Left cardiac atrium (tissue), 4 donors: ENCODE results near the gene BAD. TPM values are rescaled to one million over a fixed set of nuclear protein-coding genes. Genes with fewer than 3 reads are reported as not detected.

Source experiments
- ATAC-seq, 2 donors: fragments of 200-7000 bp; cut with Tn5 transposase; one replicate each; pipeline ENCODE4 v1.9.1; 2020; ENCODE audit warnings: mild to moderate bottlenecking in 2 of 2, moderate library complexity in 2 of 2
- DNase-seq: peaks from one replicate; pipeline ENCODE4 v3.0.0-alpha.2; 2020
- intact Hi-C, 2 donors: fragments of 100-400 bp; cut with DNase I; formaldehyde crosslinking; loops; one replicate each; pipeline versions ENCODE4 v1.14.1 to v1.15.1; 2022 to 2023
- total RNA-seq, 2 donors: library from RNA; stranded (reverse); fragmentation: NEBNext Ultra II Directional; extraction: Animal tissue kit (Norgen Biotek cat#: 25700); gene quantifications; one replicate each; pipeline ENCODE4 v1.2.1, GENCODE V29; 2021
- donor health status: DM: no; HTN: yes; CAD: no.
- donor health status: DM: no; HTN: yes; CAD: no; lungs with severe emphysema.
- donor health status: DM: yes; HTN: yes; CAD: no.
- donor health status: Dilated cardiomyopathy.

The BAD gene
- total RNA-seq, 2 donors from 2014 or later, result 68.9 to 96.3 TPM

DNA sequence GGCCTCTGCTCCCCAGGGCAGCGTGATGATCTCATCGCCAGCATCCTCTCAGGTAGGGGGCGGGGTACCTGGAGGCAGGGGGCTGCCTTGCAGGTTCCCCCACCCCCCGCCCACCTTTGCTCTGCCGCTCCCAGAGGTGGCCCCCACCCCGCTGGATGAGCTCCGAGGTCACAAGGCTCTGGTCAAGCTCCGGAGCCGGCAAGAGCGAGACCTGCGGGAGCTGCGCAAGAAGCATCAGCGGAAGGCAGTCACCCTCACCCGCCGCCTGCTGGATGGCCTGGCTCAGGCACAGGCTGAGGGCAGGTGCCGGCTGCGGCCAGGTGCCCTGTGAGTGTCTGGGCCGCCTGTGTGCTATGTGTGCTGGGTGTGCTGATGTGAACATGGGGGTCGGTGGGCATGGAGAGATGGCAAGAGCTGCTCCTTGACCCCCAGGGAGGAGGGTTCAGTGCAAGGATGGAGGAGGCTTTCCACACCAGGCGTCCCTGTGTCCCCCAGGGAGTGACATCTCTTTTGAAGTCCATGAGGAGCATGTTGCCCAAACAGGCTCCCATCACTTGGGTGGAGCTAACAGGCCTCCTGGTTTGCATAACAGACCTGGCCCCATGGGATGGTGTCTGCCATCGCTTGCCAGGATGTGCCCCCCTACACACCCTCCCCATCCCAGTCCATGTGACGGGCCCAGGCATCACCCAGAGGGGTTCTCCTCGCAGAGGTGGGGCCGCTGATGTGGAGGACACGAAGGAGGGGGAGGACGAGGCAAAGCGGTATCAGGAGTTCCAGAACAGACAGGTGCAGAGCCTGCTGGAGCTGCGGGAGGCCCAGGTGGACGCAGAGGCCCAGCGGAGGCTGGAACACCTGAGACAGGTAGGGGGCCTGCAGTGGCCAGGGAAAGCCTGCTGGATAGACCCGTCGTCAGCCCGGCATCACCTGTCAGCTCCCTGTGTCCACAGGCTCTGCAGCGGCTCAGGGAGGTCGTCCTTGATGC, 19.0 kb downstream of the BAD start:
- no peak for DNase-seq
- no peak for ATAC-seq
- intact Hi-C loops, result no loop called here

DNA sequence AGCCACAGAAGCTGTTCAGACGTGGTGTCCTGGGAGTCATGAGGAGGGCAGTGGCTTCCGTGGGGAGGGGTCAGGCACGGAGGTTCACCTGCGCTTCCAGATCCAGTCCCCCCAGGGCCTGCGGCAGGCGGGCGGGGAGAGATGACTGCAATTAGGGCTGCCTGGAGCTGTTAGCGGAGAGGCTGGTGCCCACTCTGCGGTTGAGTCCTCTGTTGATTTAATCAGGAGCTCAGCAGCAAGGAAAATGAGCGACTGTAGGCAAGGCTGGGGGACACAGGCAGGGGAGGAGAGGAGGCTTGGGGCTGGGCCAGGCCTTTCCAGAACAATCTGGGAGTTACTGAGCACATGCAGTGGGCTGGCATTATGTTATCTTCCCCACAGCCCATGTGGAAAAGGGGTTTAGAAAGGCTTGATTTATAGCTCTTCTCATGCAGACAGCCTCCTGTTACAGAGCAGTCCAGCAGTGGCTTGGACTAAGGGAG, 20.1 kb downstream of the BAD start:
- DNase-seq, result no peak
- ATAC-seq, result no peak
- intact Hi-C loops, result no loop called here

DNA sequence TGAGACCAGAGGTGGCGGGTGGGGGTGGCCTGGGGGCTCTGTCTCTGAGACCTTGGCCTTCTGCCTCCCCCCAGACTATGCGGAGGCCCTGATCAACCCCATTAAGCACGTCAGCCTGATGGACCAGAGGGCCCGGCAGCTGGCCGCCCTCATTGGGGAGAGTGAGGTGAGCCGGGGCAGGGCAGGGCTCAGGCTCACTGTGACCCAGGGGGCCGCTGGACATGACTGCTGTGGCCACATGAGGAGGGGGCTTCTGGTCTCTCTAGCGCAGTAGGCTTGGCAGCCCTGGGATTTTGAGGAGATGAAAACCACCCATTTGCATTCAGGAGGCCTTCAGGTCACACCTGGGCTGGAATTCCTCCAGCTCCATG, 20.5 kb downstream of the BAD start:
- DNase-seq (no peak), ATAC-seq (no peak)
- intact Hi-C loops, result no loop called here

DNA sequence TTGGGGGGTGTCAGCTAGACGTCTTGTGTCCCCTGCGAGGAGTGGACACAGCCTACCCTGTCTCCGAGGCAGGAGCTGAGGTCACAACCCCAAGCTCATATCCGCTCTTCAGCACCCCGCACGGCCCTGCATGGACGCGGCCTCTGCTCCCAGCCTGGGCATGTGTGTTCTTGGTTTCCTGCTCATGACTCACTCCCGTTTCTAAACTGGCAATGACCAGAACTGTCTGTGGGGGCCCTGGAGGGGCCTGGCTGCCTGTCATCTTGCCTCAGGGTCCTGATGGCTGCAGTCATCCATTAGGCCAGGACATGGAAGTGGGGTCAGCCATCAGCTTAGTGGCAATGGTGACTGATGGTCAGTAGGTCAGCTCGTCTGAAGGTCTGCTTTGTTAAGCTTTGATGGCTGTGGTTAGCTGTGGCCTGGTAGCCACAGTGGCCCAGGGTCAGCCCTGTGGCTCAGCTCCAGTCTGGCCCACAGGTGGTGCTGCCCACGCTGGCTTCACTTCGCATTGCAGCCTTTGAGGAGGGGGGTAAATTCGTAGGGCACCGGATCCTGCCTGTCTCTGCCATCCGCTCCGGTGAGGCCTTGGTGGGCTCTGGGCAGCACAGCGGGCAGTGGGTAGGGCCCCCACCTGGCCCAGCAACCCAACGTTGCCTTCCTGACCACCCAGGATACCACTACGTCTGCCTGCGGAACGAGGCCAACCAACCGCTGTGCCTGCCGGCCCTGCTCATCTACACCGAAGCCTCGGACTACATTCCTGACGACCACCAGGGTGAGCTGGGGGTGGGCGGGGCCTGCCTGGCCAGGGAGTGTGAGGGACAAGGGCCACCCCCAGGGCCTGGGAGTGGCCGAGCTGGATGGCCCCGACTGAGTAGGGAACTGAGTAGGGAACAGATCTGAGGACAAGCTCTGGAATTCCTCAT, 21.2 kb downstream of the BAD start:
- DNase-seq, result no peak
- intact Hi-C loops, result no loop called here
- no peak for ATAC-seq

DNA sequence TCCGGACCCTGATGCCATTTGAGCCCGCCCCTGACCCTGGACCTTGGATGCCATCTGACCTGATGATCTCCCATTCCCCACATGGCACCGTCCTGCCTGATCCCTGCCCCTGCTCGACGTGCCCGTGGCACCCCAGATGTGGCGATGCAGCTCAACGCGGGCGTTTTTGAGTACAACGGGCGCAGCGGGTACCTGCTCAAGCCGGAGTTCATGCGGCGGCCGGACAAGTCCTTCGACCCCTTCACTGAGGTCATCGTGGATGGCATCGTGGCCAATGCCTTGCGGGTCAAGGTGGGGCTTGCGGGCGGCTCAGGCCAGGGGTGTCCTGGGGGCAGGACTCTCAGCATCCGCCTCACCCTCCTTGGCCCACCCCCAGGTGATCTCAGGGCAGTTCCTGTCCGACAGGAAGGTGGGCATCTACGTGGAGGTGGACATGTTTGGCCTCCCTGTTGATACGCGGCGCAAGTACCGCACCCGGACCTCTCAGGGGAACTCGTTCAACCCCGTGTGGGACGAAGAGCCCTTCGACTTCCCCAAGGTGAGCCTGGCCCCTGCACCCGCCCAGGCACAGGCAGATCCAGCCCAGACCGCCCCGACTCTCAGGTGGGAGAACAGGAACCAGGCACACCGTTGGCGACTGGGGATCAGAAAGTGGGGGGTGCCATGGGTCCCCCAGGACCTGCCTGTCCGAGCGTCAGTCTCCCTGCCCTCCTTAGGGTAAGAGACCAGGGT, 22.0 kb downstream of the BAD start:
- intact Hi-C loops, result no loop called here
- DNase-seq (no peak), ATAC-seq (no peak)

DNA sequence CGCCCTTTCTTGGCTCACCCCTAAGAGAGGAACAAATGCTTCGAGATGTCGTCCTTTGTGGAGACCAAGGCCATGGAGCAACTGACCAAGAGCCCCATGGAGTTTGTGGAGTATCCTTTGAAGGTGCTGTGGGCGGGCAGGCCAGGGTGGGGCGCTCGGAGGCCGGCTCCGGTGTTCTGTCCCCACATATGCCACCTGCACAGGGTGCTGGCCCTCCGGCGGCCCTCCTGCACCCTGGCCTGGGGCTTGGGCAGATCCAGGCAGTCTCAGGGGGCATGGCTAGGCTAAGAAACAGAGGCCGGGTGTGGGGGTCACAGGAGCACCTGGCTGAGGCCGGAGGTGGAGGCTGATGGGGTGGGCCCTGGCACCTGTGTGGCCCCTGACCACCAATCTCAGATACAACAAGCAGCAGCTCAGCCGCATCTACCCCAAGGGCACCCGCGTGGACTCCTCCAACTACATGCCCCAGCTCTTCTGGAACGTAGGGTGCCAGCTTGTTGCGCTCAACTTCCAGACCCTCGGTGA, 22.8 kb downstream of the BAD start:
- DNase-seq (no peak), ATAC-seq (no peak)
- intact Hi-C loops, result no loop called here

DNA sequence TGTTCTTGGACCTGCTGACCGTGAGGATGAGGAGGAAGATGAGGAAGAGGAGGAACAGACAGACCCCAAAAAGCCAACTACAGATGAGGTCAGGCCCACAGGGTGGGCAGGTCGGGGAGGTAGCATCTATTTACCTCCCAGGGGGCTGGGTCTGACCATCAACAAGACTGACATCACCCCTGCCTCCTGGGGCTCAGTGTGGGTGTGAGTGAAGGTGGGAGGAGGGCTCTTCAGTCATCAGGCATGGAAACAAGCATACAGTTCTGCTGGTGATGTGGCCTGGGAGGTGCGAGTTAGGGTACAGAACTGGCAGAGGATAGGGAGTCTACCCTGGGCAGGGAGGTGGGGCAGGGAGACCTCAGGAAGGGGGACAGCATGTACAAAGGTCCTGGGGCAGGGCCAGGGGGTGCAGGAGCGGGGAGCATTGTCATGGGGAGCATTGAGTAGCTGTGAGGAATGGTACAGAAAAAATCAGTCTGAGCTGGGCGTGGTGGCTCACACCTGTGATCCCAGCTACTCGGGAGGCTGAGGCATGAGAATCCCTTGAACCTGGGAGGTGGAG, 24.2 kb downstream of the BAD start:
- intact Hi-C loops, result no loop called here
- DNase-seq (no peak), ATAC-seq (no peak)

DNA sequence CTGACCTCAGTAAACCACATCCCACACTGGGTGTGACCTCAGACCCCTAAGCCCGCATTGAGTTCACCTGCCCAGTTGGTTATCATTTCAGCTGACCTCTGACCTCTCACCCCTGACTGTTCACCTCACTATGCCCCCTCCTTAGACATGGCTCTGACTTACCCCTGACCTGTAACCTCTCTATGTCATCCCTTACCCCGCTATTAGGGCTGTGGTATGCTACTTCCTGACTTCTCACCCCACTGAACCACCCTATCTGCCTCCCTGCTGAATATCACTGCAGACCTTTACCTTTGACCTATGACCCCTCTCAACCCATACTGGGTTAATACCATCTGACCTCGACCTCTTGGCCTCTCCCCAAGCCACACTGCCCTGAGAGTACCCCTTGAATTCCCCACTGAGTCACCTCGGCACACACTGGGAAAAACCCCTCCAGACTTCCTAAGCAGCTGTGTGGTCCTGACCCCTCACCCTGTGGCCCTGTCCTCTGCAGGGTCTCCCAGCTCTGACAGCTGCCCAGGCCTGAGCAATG, 24.9 kb downstream of the BAD start:
- DNase-seq, result no peak
- no peak for ATAC-seq
- intact Hi-C loops, result no loop called here

DNA sequence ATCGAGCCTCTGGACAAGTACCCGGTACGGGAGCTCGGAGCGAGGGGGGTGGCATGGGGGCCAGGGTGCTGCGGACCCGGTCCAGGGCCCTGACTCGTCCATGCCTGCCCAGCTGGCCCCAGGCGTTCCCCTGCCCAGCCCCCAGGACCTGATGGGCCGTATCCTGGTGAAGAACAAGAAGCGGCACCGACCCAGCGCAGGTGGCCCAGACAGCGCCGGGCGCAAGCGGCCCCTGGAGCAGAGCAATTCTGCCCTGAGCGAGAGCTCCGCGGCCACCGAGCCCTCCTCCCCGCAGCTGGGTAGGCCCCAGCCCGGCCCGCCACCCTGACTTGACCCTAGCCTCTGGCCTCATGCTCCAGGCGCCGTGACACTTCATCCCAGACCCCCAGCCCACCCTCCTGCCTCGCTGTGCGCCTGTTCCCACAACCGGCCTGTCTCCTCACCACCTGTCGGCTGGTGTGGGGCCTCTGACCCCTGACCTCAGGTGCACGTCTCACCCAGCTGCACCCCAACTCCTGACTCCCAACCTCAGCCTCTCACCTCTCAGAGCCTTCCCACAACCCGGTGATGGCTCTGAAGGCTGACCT, 25.4 kb downstream of the BAD start:
- DNase-seq (no peak), ATAC-seq (no peak)

DNA sequence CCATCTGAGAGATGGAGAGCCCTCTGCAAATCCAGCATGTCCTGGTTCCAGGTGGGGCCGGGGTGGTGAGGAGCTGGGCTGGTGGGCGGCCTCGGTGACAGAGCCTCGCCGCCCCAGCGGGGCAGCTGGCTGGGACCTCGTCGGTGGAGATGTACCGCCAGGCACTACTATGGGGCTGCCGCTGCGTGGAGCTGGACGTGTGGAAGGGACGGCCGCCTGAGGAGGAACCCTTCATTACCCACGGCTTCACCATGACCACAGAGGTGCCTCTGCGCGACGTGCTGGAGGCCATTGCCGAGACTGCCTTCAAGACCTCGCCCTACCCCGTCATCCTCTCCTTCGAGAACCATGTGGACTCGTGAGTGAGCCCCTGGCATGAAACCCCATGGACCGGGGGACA, 26.1 kb downstream of the BAD start:
- DNase-seq, result no peak
- no peak for ATAC-seq
- intact Hi-C loops, result no loop called here

More for the DNA sequence above, 25.4 kb downstream of the BAD start:
- intact Hi-C loops, result no loop called here

DNA sequence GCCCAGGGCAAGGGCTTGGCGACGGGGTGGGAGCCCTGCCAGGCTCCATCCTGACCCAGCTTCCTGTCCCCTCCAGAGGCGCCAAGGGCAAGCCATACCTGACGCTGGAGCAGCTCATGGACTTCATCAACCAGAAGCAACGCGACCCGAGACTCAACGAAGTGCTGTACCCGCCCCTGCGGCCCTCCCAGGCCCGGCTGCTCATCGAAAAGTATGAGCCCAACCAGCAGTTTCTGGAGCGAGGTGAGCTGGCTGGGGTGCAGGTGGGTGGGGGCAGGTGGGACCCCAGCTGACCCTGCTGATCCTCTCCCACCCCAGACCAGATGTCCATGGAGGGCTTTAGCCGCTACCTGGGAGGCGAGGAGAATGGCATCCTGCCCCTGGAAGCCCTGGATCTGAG, 28.2 kb downstream of the BAD start:
- DNase-seq, result no peak
- intact Hi-C loops, result no loop called here
- ATAC-seq, result no peak

DNA sequence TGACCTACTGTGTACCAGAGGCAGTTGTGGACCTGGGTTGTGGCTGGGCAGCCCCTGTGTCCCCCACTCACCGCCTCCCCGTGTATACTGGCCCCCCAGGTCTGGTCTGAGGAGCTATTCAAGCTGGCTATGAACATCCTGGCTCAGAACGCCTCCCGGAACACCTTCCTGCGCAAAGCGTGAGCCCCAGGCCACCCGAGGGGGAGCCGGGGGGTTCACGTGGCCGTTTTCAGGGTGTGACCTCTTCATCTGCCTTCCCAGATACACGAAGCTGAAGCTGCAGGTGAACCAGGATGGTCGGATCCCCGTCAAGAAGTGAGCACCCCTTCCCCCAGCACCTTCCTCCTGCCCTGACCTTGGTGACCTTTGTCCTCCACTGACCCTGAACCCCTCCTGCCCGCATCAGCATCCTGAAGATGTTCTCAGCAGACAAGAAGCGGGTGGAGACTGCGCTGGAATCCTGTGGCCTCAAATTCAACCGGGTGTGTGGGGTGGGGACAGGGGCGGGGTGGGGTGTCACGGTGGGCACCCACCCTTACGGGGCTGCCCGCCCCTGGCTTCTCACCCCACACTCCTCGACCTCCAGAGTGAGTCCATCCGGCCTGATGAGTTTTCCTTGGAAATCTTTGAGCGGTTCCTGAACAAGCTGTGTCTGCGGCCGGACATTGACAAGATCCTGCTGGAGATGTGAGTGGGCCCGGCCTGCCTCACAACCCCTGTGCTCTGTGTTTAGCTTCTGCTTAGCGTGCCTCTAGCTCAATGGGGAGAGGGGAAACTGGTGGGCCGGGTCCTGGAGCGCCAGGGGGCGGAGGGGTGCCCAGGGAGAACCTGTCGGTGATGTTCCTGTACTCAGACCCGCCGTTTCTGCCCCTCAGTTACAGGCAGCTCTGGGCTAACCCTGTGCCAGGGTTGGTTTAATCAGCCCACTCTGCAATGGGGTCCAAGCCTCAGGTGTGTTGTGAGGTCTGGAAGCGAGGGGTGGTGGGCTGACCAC, 29.0 kb downstream of the BAD start:
- no peak for DNase-seq
- ATAC-seq, result no peak
- intact Hi-C loops, result no loop called here

DNA sequence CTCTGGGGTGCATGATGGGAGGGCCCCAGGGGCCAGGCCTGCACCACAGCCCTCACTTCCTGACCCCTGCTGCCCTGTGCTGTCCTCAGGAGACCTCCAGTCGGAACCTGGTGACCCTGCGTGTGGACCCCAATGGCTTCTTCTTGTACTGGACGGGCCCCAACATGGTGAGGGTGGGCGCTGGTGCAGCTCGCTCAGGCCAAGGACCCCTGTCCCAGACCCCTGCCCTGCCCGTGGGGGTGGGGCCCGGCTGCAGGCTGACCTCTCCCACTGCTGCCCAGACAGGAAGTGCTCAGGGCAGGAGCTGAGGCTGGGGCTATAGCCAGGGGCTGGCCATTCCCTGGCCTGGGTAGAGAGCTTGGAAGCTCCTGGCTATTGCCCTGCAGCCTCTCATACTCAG, 30.1 kb downstream of the BAD start:
- no peak for DNase-seq
- no peak for ATAC-seq
- intact Hi-C loops, result loop anchor here in 1 of 2 donors (5.0 kb wide), 1 partner anchor 48 kb away; the partner anchor contains the start of gene CATSPERZ

DNA sequence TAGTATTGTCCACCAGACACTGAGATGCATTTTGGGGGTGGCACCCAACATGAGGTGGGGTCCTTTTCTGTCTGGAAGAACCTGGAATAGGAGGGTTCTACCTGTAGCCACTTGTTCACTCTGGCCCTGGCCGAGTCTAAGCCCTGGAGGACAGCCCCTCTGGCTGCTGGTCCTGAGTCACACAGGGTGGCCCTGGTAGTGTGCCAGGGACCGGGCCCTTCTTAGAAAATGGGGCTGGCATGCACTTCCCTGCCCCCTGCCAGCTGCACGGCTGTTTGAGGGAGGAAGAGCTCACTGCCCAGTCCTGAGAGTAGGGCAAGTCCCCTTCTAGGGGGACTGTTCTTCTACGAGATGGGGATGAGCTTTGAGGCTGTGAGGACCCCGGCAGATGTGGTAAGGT, 31.0 kb downstream of the BAD start:
- intact Hi-C loops, result loop anchor here in 1 of 2 donors (5.0 kb wide), 1 partner anchor 49 kb away; the partner anchor contains the start of gene CATSPERZ
- DNase-seq, result no peak
- peak in 1 of 2 donors; percentile 6 for ATAC-seq

DNA sequence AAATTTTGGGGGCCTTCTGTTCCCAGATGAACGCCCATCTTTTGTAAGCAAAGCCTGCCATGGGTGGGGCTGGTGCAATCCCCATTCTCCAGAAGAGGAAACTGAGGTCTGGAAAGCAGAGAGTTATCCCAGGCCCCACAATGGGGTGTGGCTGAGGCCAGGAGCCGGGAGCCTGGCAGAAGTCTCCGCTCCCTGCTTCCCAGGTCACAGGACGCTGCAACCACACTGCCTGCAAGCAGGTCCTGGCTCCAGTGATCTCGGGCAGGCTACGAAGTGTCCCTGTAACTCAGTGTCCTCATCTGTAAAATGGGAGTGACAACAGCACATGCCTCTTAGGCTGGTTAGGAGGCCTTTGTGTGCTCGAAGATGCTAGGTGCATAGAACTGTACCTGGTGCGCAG, 31.4 kb downstream of the BAD start:
- intact Hi-C loops, result loop anchor here in 1 of 2 donors (5.0 kb wide), 1 partner anchor 49 kb away; the partner anchor contains the start of gene CATSPERZ
- DNase-seq (no peak), ATAC-seq (no peak)

DNA sequence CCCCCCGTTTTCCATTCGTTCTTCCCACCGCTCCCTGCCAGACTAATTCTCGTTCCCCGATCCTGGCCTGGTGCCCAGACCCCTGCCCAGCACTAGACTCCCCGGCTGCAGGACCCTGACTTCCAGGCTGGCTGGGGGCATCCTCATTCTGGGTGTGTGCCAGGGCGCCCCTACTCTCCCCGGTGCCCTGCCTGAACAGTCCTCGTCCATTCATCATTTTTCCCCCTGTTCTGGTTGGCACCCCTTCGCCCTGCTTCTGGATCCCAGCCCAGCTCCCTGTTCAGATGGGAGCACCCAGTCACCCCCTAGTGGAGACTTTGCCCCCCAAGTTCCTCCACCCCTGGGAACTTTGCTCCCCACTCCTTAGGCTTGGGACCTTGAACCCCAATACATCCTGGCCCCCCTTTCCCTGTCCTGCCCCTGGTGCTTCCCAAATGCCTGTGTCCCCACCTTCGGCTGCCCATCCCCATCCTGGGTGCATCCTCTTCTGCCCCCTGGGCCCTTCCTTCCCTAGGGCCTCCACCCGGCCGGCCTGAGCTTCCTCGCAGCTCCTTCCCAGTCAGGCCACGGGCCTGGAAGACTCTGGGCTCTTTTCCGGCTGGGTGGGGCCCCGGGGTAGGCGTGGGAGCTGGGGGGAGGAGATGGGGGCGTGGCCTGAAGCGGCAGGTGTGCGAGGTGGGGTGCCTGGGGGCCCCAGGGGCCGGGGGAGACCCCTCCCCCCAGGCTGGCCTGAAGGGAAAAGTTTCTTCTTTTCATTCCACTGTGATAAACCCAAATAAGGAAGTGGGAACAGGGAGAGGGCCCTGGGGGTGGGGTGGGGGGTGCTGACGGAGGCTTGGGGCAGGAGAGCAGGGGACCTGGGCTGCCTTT, 32.2 kb downstream of the BAD start:
- intact Hi-C loops, result loop anchor here in 1 of 2 donors (5.0 kb wide), 1 partner anchor 50 kb away; the partner anchor contains the start of gene CATSPERZ
- ATAC-seq, result peak in 1 of 2 donors; percentile 40
- DNase-seq, result peak; percentile 71
